HepG2 (cell line): Measurements from ENCODE around the gene ARHGAP32.

Experiments
- ESRRA ChIP-seq: sonication (generic); formaldehyde crosslinking; IDR thresholded peaks from 2 replicates; pipeline ENCODE4 v1.5.1; 2020; ENCODE audit warnings: mild to moderate bottlenecking, low read depth, missing genetic modification reagents
- FOXK2 ChIP-seq: fragments of 450-650 bp; IDR thresholded peaks from 2 replicates; pipeline ENCODE4 v1.6.1; 2016
- GABPB1 ChIP-seq: IDR thresholded peaks from 2 replicates; pipeline ENCODE4 v1.6.1; 2016; ENCODE audit warnings: mild to moderate bottlenecking, missing genetic modification reagents, moderate library complexity, missing compliant biosample characterization
- HOXD1 ChIP-seq: sonication (generic); formaldehyde crosslinking; IDR thresholded peaks from 2 replicates; pipeline ENCODE4 v1.5.0; 2020; ENCODE audit warnings: missing genetic modification reagents
- MEIS2 ChIP-seq: sonication (generic); formaldehyde crosslinking; IDR thresholded peaks from 2 replicates; pipeline ENCODE4 v1.9.0; 2021; ENCODE audit warnings: mild to moderate bottlenecking, missing genetic modification reagents
- MTA1 ChIP-seq: sonication (generic); formaldehyde crosslinking; IDR thresholded peaks from 2 replicates; pipeline ENCODE4 v1.4.0; 2020; ENCODE audit warnings: missing genetic modification reagents, mild to moderate bottlenecking, borderline replicate concordance
- NCOR1 ChIP-seq: fragments of 200-600 bp; sonication (generic); IDR thresholded peaks from 2 replicates; pipeline ENCODE4 v1.7.0; 2017; ENCODE audit warnings: antibody characterized with exemption, low read length, borderline replicate concordance
- POLR2A ChIP-seq, 2 experiments: IDR thresholded peaks; 2 replicates each; pipeline ENCODE4 v1.6.1; 2011; ENCODE audit warnings: low read depth in 2 of 2, low read length in 2 of 2, mild to moderate bottlenecking in 1 of 2, moderate library complexity in 1 of 2; ENCODE audit not compliant: insufficient read depth in 1 of 2
- YY1 ChIP-seq: IDR thresholded peaks from 2 replicates; pipeline ENCODE4 v1.6.1; 2011; ENCODE audit warnings: low read length, low read depth, moderate library complexity, mild to moderate bottlenecking; ENCODE audit not compliant: insufficient read depth, insufficient replicate concordance
- ZNF703 ChIP-seq: sonication (generic); formaldehyde crosslinking; IDR thresholded peaks from 2 replicates; pipeline ENCODE4 v1.5.1; 2020; ENCODE audit warnings: missing genetic modification reagents, mild to moderate bottlenecking, moderate library complexity, borderline replicate concordance
- ZNF747 ChIP-seq: sonication (generic); formaldehyde crosslinking; IDR thresholded peaks from 2 replicates; pipeline ENCODE4 v1.8.1; 2023; ENCODE audit warnings: missing genetic modification reagents, mild to moderate bottlenecking, borderline replicate concordance
- ZNF768 ChIP-seq: sonication (generic); formaldehyde crosslinking; IDR thresholded peaks from 2 replicates; pipeline ENCODE4 v1.4.0; 2020; ENCODE audit warnings: missing genetic modification reagents
- TF ChIP-seq, protein P1 (sequence below): IDR thresholded peaks from 2 replicates; pipeline ENCODE4 v1.6.1; 2016; ENCODE audit warnings: low read depth, borderline replicate concordance
- TF ChIP-seq, protein P2 (sequence below): sonication (generic); formaldehyde crosslinking; IDR thresholded peaks from 2 replicates; pipeline ENCODE4 v1.5.0; 2020; ENCODE audit warnings: mild to moderate bottlenecking, missing genetic modification reagents, moderate library complexity

DNA sequence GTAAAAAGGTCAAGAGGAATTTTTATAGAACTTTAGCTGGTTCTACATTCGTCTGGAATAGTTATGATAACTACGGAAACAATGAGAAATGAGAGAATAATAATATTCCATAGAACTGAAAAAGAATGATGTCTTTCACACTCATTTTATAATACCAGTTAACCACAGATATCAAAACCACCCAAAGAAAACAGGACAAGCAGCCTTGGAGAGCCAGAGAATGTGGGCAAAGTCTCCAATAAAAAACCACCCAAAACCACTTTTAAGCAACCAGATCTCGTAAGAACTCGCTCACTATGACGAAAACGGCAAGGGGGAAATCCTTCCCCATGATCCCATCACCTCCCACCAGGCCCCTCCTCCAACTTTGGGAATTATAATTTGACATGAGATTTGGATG is 60.8 kb downstream of the ARHGAP32 start:
- TF ChIP-seq FOXK2: no peak
- TF ChIP-seq, protein P1, sequence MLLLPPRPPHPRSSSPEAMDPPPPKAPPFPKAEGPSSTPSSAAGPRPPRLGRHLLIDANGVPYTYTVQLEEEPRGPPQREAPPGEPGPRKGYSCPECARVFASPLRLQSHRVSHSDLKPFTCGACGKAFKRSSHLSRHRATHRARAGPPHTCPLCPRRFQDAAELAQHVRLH (CRISPR knock-in tag): no peak
- TF ChIP-seq HOXD1 (CRISPR knock-in tag): no peak
- TF ChIP-seq, protein P2, sequence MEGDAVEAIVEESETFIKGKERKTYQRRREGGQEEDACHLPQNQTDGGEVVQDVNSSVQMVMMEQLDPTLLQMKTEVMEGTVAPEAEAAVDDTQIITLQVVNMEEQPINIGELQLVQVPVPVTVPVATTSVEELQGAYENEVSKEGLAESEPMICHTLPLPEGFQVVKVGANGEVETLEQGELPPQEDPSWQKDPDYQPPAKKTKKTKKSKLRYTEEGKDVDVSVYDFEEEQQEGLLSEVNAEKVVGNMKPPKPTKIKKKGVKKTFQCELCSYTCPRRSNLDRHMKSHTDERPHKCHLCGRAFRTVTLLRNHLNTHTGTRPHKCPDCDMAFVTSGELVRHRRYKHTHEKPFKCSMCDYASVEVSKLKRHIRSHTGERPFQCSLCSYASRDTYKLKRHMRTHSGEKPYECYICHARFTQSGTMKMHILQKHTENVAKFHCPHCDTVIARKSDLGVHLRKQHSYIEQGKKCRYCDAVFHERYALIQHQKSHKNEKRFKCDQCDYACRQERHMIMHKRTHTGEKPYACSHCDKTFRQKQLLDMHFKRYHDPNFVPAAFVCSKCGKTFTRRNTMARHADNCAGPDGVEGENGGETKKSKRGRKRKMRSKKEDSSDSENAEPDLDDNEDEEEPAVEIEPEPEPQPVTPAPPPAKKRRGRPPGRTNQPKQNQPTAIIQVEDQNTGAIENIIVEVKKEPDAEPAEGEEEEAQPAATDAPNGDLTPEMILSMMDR (CRISPR knock-in tag): no peak
- no peak for TF ChIP-seq ZNF747 (CRISPR knock-in tag)
- TF ChIP-seq POLR2A (IDR thresholded peaks at IDR 0.05; ENCODE audit: insufficient read depth in 1 of 2, low read depth in 2 of 2, low read length in 2 of 2): no peak
- no peak for TF ChIP-seq MTA1
- TF ChIP-seq NCOR1: no peak
- no peak for TF ChIP-seq YY1
- no peak for TF ChIP-seq ESRRA
- no peak for TF ChIP-seq GABPB1 (CRISPR knock-in tag)
- TF ChIP-seq MEIS2 (CRISPR knock-in tag): no peak
- no peak for TF ChIP-seq ZNF703 (CRISPR knock-in tag)
- no peak for TF ChIP-seq ZNF768 (CRISPR knock-in tag)
